Astrocyte (in vitro differentiated cells and primary cell): Measurements from ENCODE around the gene GSE1.

Experiments
- EZH2 ChIP-seq: IDR thresholded peaks from 2 replicates; pipeline ENCODE4 v1.6.1; 2012; ENCODE audit warnings: mild to moderate bottlenecking, low read length, inconsistent platforms; ENCODE audit not compliant: insufficient read depth
- TF ChIP-seq, protein P1 (sequence below): IDR thresholded peaks from 2 replicates; pipeline ENCODE4 v1.5.1; 2011; ENCODE audit warnings: low read depth, mild to moderate bottlenecking, inconsistent platforms, low read length, moderate library complexity; ENCODE audit not compliant: insufficient read depth

DNA sequence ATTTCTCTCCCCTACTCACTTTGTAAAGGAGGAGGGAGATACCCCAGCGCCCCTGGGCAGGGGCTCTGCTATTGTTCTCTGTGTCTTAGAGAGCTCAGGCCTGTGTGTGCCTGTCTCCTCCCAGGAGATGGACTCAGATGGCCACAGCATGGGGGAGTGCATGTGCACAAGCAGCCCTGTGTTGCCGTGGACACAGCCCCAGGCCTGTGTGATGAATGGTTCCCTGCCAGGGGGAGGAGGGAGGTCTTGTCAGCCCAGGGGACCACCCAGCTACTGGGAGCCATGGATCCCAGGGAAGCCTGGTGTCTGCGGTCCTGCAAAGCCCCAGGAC, 49.3 kb downstream of the GSE1 start:
- TF ChIP-seq, protein P1, sequence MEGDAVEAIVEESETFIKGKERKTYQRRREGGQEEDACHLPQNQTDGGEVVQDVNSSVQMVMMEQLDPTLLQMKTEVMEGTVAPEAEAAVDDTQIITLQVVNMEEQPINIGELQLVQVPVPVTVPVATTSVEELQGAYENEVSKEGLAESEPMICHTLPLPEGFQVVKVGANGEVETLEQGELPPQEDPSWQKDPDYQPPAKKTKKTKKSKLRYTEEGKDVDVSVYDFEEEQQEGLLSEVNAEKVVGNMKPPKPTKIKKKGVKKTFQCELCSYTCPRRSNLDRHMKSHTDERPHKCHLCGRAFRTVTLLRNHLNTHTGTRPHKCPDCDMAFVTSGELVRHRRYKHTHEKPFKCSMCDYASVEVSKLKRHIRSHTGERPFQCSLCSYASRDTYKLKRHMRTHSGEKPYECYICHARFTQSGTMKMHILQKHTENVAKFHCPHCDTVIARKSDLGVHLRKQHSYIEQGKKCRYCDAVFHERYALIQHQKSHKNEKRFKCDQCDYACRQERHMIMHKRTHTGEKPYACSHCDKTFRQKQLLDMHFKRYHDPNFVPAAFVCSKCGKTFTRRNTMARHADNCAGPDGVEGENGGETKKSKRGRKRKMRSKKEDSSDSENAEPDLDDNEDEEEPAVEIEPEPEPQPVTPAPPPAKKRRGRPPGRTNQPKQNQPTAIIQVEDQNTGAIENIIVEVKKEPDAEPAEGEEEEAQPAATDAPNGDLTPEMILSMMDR: no peak
- no peak for TF ChIP-seq EZH2
